HG02678 (cell line): ENCODE data around the gene TTC16.

Source experiments
- ATAC-seq: cut with Tn5 transposase; IDR thresholded peaks from one replicate; pipeline ENCODE4 v1.9.1; 2021; ENCODE audit warnings: mild to moderate bottlenecking, moderate library complexity; ENCODE audit not compliant: unreplicated experiment

Gene TTC16

DNA sequence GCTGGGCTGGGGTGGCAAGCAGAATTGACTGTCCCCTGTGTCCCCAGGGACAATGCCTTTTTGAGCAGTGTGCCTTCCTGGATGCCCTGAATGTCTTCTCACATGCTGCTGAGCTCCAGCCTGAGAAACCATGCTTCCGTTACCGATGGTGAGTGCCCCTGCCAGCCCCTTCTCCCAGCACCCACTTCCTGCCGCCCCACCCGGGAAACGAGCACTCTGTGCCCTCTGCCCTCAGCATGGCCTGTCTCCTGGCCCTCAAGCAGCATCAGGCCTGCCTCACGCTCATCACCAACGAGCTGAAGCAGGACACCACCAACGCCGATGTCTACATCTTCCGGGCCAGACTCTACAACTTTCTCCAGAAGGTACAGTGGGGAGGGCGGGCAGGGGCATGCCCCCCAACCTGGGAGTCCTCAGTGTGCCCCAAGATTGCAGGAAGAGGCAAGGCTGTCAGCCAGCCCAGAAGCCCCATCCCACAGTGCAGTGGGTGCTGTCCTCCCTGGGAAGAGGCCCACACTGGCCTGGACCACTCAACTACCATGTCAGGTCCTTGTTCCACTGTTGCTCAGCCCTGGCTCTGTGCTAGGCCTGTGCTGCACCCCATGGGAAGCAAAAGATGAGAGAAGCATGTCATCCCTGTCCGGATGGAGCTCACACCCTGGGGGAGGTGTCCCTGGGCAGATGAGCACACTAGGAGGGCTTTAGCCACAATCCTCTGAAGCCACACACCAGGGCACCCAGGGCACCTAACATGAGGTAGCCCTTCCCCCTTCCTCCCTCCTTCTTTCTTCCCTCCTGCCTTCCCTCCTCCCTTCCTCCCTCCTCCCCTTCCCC, 4.4 kb downstream of the TTC16 start:
- ATAC-seq, result no peak

DNA sequence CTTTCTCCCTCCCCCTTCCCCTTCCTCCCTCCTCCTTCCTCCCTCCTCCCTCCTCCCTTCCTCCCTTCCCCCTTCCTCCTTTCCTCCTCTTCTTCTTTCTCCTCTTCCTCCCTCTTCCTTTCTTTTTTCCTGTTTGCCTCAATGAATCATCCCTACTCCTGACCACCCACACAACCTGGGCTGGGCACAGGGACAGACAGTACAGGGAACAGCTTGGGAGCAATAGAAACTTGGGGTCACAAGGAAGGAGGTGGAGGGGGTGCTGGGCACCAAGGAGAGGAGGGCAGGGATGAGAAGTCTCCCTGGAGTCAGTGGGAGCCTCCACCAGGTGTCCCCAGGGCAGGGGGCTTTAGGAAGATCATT, 5.0 kb downstream of the TTC16 start:
- ATAC-seq, result no peak

DNA sequence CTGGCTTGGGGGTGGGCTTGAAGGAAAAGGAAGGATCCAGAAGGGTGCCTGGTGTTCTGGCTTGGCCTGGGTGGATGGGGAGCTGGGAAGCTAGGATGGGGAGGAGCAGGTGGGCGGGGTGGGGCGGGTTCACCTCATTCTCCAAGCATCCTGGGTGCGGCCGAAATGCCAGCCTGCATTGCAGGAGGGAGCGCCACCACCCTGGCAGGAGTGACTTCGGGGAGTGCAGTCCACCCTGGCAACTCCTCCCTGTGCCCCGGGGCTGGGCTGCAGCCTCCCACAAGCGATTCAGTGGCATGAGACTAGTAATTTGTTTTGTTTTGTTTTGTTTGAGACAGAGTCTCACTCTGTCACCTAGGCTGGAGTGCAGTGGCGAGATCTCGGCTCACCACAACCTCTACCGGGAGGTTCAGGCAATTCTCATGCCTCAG, 5.5 kb downstream of the TTC16 start:
- ATAC-seq, result no peak

DNA sequence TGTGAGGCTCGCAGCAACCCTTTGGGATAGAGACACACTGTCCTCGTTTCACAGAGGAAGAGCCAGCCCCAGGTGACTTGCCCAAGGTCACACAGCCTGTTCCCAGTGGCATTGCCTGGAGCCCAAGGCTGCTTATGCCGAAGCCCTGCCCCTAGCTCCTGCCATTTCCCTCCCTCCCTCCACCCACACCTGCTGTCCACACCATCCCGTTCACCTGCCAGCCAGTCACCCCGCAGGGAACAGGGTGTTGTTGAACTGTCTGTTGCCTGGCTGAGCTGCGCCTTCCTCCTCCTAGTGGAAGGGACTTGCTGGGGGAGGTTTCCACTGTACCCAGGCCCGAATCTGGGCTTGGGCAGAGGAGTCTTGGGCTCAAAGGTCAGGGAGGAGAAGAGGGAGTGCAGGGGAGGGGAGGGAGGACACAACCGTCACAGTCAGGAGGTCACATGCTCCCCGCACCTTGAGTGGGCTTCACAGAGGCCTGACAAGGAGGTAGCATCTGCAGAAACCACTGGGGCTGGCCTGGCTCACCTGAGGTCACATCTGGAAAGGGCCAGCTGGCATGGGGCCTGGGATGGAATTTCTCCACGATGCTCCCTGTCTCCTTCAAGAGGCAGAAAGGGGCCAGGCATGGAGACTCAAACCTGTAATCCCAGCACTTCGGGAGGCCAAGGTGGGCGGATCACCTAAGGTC, 6.3 kb downstream of the TTC16 start:
- no peak for ATAC-seq

DNA sequence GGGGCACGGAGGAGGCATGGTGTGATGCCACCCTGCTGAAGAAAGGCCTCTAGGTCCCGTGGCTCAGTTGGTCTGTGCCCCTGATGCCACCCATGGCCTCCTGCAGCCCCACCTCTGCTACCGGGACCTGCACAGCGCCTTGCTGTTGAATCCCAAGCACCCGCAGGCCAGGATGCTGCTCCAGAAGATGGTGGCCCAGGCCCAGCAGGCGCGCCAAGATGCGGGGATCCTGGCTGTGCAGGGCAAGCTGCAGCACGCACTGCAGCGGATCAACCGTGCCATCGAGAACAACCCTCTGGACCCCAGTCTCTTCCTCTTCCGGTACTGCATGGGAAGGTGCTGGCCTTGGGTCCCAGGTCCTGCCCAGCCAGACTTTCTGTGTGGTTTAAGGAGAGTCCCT, 7.1 kb downstream of the TTC16 start:
- no peak for ATAC-seq

DNA sequence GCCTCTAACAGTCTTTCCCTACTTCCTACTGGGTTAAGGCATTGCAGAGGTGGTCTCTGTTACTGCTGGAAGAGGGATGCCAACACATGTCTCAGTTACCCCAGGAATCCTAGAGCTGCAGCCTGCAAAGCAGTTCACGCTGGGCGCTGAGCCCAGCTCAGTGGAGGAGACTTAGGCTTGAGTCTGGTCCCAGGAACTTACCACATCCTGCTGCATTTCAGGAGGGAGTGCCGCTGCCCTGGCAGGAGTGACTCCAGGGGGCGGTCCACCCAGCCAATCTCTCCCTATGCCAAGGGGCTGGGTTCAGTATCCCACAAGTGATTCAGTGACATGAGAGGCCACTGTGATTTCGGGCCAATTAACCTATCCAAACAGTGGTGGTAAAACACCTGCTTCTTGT, 7.6 kb downstream of the TTC16 start:
- no peak for ATAC-seq

DNA sequence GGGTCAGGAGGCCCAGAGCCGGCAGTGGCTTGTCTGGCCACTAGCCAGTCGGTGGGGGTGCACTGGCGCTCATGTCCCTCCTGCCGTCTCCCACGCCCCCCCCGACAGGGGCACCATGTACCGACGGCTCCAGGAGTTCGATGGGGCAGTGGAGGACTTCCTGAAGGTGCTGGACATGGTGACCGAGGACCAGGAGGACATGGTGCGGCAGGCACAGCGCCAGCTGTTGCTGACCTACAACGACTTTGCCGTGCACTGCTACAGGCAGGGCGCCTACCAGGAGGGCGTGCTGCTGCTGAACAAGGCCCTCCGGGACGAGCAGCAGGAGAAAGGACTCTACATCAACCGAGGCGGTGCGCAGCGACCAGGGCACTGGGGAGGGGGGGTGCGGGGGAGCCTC, 8.1 kb downstream of the TTC16 start:
- no peak for ATAC-seq

DNA sequence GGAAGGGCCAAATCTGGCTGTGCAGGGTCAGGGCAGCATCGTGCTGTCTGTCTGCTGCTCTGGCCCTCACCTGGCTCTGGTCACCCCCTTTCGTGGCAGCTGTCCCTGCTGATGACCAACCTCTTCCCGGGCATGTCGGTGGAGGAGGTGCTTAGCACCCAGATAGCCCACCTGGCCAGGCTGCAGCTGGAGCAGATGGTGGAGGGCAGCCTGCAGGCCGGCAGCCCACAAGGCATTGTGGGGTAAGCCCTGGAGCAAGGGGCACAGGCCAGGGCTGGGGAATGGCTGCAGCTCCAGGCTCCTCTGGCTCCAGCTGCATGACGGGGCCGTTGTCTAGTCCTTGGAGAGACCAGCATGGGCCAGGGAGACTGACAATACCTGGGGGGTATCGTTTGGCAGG, 11.0 kb downstream of the TTC16 start:
- no peak for ATAC-seq

DNA sequence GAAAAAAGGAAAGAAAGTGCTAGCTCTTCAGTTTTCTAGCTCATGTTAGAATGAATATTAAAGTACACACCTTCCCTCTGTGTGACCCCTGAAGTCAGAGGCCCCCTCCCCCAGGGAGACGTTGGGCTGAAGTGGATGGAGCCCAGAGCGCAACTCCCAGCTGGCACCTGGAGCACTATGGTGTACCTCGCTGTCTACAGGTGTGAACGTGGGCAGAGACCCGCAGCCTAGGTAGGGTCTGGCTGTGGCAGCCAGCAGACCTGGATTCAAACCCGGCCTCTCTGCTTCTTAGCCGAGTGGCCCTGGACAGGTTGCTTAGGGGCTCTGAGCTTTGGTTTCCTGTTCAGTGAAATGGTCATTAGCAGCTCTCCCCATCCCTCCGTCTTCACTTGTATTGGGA, 12.9 kb downstream of the TTC16 start:
- ATAC-seq, result no peak

DNA sequence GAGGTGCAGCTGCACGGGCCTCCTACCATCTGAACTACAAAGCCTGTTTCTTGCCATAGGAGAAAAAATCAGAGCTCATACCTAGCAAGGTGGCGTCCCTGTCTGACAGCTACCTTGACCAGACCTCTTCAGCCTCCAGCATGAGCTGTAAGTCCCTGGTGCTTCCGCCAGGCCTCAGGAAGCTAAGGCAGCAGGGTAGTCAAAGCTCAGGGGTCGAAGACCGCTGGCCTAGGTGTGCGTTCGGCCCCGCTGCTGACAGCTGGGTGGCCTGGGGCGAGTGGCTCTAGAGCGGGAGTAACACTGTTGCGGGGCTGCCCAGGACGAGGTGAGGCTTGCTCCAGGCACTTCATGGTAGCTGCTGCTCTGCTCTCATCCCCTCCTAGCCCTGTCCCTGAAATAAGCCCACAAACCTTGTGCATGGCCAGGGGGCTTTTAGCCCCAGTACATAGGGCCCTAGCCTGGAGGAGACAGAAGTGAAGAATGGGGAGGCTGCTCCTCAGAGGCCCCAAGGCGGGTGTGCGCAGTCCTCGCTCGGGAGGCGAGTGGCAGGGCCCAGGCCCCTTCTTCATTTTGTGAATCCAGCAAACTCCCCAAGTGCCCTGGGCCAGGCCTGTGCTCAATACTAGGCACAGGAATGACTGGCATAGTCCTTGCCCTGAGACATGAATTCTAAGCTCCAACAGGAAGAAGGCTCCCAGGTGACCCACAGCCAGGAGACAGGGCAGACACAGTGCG, 13.8 kb downstream of the TTC16 start:
- no peak for ATAC-seq

DNA sequence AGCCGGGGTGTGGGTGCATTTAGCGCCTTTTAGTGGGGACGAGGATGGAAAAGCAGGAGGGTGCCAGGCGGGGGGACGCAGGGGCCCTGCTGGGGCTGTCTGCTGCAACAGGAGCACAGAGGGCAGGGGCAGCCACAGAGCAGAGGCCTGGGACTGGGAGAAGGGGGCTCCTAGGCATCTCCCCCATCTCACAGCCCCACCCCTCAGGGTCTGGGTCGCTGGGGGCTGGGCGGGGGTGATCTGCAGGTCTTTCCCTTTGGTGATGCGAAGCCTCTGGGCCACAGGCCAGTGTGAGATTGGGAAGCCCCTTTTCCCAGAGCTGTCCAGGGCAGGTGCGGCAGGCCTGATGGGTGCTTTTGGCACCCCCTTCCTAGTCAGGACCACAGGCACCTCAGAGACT, 14.4 kb downstream of the TTC16 start:
- no peak for ATAC-seq

DNA sequence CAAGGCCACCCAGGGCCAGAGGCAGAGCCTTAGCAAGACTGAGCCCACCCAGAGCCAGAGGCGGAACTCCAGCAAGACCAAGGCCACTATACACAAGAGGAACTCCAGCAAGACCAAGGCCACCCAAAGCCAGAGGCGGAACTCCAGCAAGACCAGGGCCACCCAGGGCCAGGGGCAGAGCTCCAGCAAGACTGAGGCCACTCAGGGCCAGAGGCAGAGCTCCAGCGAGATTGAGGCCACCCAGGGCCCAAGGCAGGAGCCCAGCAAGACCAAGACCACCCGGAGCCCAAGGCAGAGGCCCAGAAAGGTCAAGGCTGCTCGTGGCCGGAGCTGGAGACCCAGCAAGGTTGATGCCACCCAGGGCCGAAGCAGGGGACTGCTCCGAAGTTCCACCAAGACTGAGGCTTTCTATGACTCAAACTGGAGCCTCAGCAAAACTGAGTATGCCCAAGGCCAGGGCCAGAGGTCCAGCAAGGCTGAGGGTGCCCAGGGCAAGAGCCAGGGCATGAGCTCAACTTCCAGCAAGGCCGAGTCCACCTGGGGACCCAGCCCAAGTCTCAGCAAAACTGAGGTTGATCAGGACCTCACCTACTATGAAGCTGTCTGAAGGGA, 15.0 kb downstream of the TTC16 start:
- ATAC-seq, result no peak

DNA sequence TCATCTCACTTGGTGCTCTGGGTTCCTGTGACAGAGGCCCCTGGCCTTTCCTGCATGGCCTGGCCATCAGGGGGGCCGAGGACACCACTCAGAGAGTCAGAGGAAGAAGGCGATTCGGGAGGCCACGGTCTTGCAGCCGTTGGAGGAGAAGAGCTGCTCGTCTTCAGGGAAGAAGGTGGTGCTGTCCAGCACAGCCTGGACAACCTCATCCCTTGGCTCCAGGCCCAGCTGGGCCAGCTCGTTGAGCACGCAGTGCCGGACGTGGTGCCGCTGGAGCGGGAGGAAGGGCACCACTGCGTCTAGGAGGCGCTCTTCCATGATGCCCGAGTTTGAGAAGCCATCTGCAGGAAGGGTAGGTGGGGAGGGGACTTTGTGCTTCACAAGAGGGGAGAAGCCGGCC, 16.1 kb downstream of the TTC16 start:
- ATAC-seq, result no peak

DNA sequence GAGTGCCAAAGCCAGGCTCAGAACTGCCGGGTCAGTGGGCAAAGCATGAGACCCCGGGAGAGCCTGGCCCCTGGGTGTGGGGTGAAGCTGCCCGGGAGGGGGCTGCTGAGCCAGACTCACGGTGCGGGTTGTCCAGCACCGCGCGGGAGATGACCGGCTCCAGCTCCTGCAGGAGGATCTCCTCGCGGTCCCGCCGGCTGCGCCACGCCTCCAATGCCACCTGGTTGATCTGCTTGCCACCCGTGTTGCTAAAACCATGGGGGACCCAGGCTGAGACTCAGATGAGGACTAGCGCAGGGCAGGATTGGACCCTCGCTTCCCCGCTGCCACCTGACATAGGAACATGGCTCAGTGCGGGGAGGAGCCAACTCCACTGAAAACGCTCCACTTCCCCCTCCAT, 16.6 kb downstream of the TTC16 start:
- no peak for ATAC-seq

DNA sequence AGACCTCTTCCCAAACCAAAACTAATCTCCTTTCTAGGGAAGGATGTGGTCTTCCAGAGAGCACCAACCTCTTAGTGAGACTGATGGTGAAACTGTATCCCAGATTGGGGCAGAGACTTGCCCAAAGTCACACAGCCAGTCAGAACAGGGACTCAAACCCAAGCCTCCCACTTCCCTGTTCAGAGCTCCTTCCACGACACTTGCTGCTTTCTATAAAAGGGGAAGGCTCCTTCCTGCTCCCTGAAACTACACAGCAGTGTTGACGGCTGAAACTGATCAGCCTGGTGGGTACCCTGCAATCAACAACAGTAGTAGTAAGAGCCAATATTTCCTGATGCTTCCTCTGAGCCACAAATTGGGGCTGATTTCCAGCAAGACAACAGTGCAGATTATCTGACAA, 17.7 kb downstream of the TTC16 start:
- no peak for ATAC-seq

DNA sequence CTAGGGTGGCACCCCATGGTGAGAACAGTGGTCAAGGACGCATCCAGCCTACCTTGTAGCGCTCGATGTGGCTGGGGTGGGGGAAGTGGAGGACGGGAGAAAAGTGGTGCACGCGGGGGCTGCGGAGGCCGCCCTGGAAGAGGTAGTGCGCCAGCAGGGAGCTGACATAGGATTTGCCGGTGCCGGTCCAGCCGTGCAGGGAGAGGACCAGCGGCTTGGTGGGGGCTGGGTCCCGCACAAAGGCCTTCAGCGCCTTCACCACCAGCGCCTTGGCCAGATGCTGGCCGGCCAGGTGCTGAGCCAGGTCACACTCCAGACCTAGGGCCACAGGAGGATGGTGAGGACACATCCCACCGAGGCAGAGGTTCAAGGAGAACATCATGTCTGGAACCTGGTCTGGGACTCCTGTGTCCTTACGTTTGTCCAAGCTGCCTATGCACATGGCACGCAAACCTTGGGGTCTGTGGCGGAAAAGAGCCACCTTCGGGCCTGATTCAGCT, 18.4 kb downstream of the TTC16 start:
- no peak for ATAC-seq

DNA sequence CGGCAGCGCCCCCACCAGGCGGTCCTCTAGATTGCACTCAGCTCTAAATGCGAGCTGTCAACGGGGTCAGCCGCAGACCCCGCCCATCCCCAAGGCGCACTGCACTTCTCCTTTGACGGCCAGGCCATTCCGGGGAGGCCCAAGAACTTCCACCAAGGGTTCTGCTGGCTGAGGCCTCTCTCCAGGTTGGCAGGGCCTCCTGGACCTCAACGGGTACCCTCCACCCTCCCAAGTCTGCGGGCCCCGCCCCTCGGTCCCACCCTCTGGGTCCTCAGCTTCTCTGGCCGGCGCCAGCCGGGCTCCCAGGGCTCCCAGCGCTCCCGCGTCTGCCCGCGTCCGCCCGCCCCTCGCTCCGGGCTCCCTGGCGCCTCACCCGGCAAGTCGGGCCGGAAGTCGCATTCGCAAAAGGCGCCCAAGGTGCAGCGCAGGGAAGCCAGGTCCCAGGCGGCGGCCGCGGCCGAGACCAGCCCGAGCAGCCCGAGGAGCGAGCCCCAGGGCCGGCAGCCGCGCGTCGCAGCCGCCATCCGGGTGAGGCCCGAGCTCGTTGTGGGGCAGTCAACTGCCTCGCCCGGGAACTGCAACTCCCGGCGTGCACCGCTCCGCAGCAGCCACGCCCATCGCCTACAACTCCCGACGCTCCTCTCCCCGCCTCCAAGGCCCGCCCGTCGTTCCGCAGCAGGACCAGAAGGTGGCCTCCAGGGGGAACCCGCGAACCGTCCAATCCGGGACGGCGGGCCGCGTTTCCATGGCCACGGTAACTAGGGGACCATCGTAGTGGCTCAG, 19.1 kb downstream of the TTC16 start, which contains the start of gene TOR2A:
TOR2A (minus strand) TSS at position 548 of the 783 bp plus-strand sequence; CDS start at position 524, 24 bp downstream.
- peak; percentile 92 for ATAC-seq

DNA sequence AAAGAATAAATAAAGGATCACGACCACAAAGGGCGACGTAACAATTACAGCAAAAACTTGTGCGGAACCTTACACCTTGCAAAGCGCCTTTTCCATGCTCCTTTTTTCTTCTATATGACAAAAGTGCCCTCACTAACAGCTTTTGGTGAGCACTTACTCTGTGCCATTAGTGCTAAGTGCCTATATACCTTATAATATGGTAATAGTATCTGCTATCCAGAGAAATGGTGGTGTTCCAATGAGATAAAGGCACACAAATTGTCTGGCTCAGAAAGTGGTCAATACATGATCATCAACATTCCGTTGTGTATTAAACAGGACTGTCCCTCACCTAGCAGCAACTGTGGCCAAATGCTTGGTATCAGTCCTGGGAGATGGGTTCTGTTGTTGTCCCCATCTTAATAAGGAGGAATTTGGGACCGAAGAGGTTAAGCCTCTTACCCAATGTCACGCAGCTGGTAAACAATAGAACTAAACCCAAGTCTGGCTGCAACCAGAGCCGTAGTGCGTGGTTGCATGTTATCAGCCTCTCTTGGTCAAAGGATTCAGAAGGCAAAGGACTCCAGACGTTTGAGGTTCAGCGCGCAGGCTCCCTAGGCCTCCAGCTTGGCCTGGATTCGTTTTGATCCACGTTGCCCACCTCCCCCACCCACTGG, 19.8 kb downstream of the TTC16 start:
- ATAC-seq, result peak; percentile 1

DNA sequence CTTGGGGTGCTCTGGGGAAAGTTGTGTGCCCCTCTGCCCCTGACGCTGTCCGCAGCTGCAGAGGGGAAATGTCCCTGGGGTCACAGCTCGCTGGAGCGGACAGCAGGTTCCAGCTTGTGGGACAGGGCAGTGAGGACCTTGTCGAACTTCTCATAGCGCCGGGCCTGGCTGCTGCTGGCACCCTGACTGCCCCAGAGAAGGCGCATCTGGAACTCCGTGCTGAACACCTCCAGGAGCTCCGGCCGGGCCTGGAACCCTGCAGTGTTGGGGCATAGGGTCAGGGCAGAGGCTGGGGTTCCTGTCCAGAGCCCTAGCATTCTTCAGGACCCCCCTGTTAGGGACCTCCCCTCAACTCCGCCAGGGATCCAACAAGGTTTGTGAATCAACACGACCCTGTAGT, 22.8 kb downstream of the TTC16 start:
- no peak for ATAC-seq
